Endodermal cell (in vitro differentiated cells): Measurements from ENCODE around the gene SLC36A3. TPM values are rescaled to one million over a fixed set of nuclear protein-coding genes. Genes with fewer than 3 reads are reported as not detected.

Experiments used
- DNase-seq: peaks from one replicate; pipeline ENCODE4 v3.0.0-alpha.2; 2017
- H3K27ac ChIP-seq: 2 replicates; pipeline ENCODE4 v1.5.1; 2013; ENCODE audit warnings: mild to moderate bottlenecking, low read depth, low read length, moderate library complexity
- H3K27me3 ChIP-seq: 2 replicates; pipeline ENCODE4 v1.6.1; 2013; ENCODE audit warnings: mild to moderate bottlenecking, low read length, moderate library complexity; ENCODE audit not compliant: insufficient read depth, control insufficient read depth, poor library complexity, severe bottlenecking
- H3K36me3 ChIP-seq: 2 replicates; pipeline ENCODE4 v1.7.0; 2013; ENCODE audit warnings: mild to moderate bottlenecking, low read length, moderate library complexity; ENCODE audit not compliant: control insufficient read depth, insufficient read depth
- H3K4me1 ChIP-seq: one replicate; pipeline ENCODE4 v1.7.0; 2013; ENCODE audit warnings: low read length; ENCODE audit not compliant: control insufficient read depth, insufficient read depth
- H3K4me3 ChIP-seq: 2 replicates; pipeline ENCODE4 v1.5.1; 2013; ENCODE audit warnings: mild to moderate bottlenecking, low read length, moderate library complexity
- H3K9ac ChIP-seq: 2 replicates; pipeline ENCODE4 v1.6.1; 2013; ENCODE audit warnings: mild to moderate bottlenecking, low read length, moderate library complexity; ENCODE audit not compliant: poor library complexity, severe bottlenecking; ENCODE audit errors: extremely low read depth
- H3K9me3 ChIP-seq: 2 replicates; pipeline ENCODE4 v1.6.1; 2013; ENCODE audit warnings: mild to moderate bottlenecking, low read length, moderate library complexity; ENCODE audit not compliant: control insufficient read depth
- H3K27ac Mint-ChIP-seq: 2 replicates; pipeline ENCODE4 v1.8.0; 2020; ENCODE audit warnings: mixed read lengths
- H3K27me3 Mint-ChIP-seq: 2 replicates; pipeline ENCODE4 v1.8.0; 2021; ENCODE audit warnings: mild to moderate bottlenecking, mixed read lengths; ENCODE audit not compliant: insufficient read depth
- H3K36me3 Mint-ChIP-seq: 2 replicates; pipeline ENCODE4 v1.8.0; 2020; ENCODE audit warnings: low read depth, mixed read lengths
- H3K4me1 Mint-ChIP-seq: 2 replicates; pipeline ENCODE4 v1.8.0; 2020; ENCODE audit warnings: mixed read lengths
- H3K4me3 Mint-ChIP-seq: 2 replicates; pipeline ENCODE4 v1.8.0; 2020; ENCODE audit warnings: mild to moderate bottlenecking, moderate library complexity, mixed read lengths
- H3K9me3 Mint-ChIP-seq: 2 replicates; pipeline ENCODE4 v1.8.0; 2020; ENCODE audit warnings: mild to moderate bottlenecking, mixed read lengths
- WGBS, 2 experiments: methylation state at CpG; one replicate each; pipeline versions ENCODE4 v1.1.5 to v1.1.7; 2013; ENCODE audit warnings: missing lambda C conversion rate in 2 of 2, mixed read lengths in 1 of 2; ENCODE audit not compliant: insufficient coverage in 1 of 2, insufficient read length in 1 of 2; 5-methylcytosine and 5-hydroxymethylcytosine counted together
- total RNA-seq, 2 donors: library from RNA; stranded (reverse); fragmentation: NEBNext Ultra II Directional in 1 of 2; extraction: Animal tissue kit (Norgen Biotek cat#: 25700) in 1 of 2; gene quantifications; 2 replicates in 1 of 2; 3 replicates in 1 of 2; pipeline ENCODE4 v1.2.1, GENCODE V29; 2021
- TF ChIP-seq, protein P1 (sequence below): fragments of 200-600 bp; sonication (generic); conservative IDR thresholded peaks from 2 replicates; pipeline ENCODE4 v1.5.0; 2021; ENCODE audit warnings: antibody characterized with exemption, mild to moderate bottlenecking

The SLC36A3 gene
- total RNA-seq, 2 donors from 2014 or later, result not detected

DNA sequence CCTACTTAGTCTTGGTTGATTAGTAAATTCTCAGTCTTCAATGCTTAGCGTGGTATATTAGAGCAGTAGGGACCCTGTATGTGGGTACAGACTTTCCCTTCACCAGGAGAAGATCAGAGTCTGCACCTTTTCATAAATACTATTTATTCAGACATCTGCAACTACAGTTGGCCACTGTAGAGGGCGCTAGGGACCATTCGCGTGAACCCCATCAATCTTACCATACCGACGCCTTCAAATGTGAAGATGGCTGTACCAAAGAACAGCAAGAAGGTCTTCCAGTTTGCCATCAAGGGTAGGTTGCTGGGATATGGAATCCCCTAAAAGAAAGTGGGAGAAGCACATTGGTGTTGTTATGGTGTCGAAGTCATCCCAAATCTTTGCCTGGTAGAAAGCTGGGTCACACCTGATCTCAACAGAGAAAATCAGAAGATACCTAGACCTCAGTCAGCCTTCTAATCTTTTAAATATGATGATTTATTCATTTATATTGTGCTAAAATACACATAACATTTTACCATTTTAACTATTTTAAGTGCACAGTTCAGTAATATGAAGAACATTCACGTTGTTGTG is 19.1 kb downstream of the SLC36A3 start:
- Histone ChIP-seq H3K36me3 (no peaks in the 10 kb centered on the region), H3K9me3 (no peaks in the 10 kb centered on the region), H3K4me3 (no peak overlapping the region), H3K9ac (no peak overlapping the region), H3K27me3 (no peaks in the 10 kb centered on the region), H3K4me1 (no peaks in the 10 kb centered on the region), H3K27ac (no peak overlapping the region)
- DNase-seq, result peak; percentile 69
- WGBS, 2 experiments, result 29 to 53% methylated on average over 3 to 8 of the region's 8 CpGs
- Mint-ChIP-seq H3K9me3 (no peaks in the 10 kb centered on the region), H3K36me3 (no peaks in the 10 kb centered on the region), H3K27ac (no peak overlapping the region), H3K4me1 (peaks cover 7% of the 10 kb centered on the region), H3K4me3 (no peak overlapping the region), H3K27me3 (peaks cover 2% of the 10 kb centered on the region)
- TF ChIP-seq, protein P1, sequence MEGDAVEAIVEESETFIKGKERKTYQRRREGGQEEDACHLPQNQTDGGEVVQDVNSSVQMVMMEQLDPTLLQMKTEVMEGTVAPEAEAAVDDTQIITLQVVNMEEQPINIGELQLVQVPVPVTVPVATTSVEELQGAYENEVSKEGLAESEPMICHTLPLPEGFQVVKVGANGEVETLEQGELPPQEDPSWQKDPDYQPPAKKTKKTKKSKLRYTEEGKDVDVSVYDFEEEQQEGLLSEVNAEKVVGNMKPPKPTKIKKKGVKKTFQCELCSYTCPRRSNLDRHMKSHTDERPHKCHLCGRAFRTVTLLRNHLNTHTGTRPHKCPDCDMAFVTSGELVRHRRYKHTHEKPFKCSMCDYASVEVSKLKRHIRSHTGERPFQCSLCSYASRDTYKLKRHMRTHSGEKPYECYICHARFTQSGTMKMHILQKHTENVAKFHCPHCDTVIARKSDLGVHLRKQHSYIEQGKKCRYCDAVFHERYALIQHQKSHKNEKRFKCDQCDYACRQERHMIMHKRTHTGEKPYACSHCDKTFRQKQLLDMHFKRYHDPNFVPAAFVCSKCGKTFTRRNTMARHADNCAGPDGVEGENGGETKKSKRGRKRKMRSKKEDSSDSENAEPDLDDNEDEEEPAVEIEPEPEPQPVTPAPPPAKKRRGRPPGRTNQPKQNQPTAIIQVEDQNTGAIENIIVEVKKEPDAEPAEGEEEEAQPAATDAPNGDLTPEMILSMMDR, result peak; percentile 87

DNA sequence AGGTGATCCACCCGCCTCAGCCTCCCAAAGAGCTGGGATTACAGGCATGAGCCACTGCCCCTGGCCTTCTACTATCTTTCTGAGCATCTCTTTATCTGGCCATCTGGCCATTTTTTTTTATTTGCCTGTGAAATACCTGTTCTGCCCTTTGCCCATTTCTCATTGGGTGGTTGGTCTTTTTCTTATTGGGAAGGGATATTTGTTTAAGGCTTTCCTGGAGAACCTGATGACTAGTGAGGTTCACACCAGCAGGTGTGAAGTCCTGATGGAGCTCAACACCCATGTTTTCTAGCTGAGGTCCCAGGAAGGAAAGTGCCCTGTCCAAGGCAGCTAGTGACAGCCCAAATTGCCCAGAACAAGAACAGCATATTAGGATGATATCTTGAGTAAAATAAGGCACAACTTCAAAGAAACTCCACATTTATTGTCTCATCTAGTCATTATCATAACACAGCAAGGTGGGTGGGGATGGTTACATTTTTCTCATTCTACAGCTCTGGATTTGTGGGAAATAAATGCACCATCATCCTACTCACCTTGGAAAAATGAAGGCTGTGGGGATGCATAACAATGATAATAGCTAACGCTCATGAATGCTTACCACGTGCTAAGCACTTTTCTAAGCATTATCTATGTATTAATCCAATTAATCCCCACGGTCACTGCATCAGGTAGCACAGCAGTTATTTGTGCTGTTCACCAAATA is 20.3 kb downstream of the SLC36A3 start:
- no peak overlapping the region for H3K27ac ChIP-seq
- Mint-ChIP-seq H3K9me3 (no peaks in the 10 kb centered on the region), H3K36me3 (no peaks in the 10 kb centered on the region), H3K4me3 (no peak overlapping the region), H3K27ac (no peak overlapping the region), H3K4me1 (peaks cover 7% of the 10 kb centered on the region), H3K27me3 (peaks cover 2% of the 10 kb centered on the region)
- H3K4me1 ChIP-seq, result no peaks in the 10 kb centered on the region
- H3K9ac ChIP-seq, result no peak overlapping the region
- WGBS, 2 experiments, result 88% methylated on average over 4 of the region's 4 CpGs
- TF ChIP-seq, protein P1, result no peak
- H3K36me3 ChIP-seq, result no peaks in the 10 kb centered on the region
- DNase-seq, result no peak
- H3K27me3 ChIP-seq, result no peaks in the 10 kb centered on the region
- H3K9me3 ChIP-seq, result no peaks in the 10 kb centered on the region
- no peak overlapping the region for H3K4me3 ChIP-seq

DNA sequence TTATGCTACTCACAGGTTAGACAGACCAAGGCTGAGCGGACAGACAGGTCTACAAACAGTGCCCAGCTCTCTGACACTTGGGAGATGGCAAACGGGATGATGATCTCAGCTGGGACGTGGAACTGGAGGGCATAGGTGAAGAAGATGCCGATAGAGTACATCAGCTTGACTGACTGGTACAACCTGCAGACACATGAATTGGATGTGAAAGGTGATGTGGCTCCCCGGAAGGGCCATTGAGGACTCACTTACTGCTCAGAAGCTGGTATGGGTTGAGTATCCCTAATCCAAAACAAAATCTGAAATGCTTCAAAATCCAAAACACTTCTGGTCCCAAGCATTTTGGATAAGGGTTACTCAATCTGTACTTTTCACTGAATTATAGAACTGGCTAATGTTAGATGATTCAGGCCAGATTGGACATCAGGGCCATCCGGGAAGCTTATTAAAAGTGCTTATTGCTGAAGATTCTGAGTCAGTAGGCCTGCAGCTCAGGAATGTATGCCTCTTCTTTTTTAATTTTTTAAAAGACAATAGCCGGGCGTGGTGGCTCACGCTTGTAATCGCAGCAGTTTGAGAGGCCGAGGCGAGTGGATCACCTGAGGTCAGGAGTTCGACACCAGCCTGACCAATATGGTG is 22.4 kb downstream of the SLC36A3 start:
- 91% methylated on average over 12 to 13 of the region's 13 CpGs for WGBS, 2 experiments
- no peak overlapping the region for H3K27ac Mint-ChIP-seq
- H3K4me1 ChIP-seq, result no peaks in the 10 kb centered on the region
- H3K9me3 ChIP-seq, result no peaks in the 10 kb centered on the region
- peaks cover 2% of the 10 kb centered on the region for H3K27me3 Mint-ChIP-seq
- no peak overlapping the region for H3K4me3 Mint-ChIP-seq
- no peaks in the 10 kb centered on the region for H3K9me3 Mint-ChIP-seq
- TF ChIP-seq, protein P1, result no peak
- no peak overlapping the region for H3K27ac ChIP-seq
- no peaks in the 10 kb centered on the region for H3K36me3 Mint-ChIP-seq
- H3K36me3 ChIP-seq, result no peaks in the 10 kb centered on the region
- no peak overlapping the region for H3K4me3 ChIP-seq
- no peak overlapping the region for H3K9ac ChIP-seq
- no peaks in the 10 kb centered on the region for H3K4me1 Mint-ChIP-seq
- H3K27me3 ChIP-seq, result no peaks in the 10 kb centered on the region
- DNase-seq, result no peak
